GM12878 (cell line): ENCODE results near the gene VGLL4. TPM values are rescaled to one million over a fixed set of nuclear protein-coding genes. Genes with fewer than 3 reads are reported as not detected.

Experiments used
- ATAC-seq: fragments of 200-7000 bp; cut with Tn5 transposase; 3 replicates; pipeline ENCODE4 v1.9.1; 2020; ENCODE audit warnings: mild to moderate bottlenecking, moderate library complexity
- BruUV-seq: library from RNA; stranded (reverse); fragments of 400-500 nt; replicated peaks from 2 replicates; lab custom pipeline; 2021; lab: Mats Ljungman, UMichigan
- CTCF ChIA-PET: fragments of 300-600 bp; sonication (Branson Sonifier 250); formaldehyde crosslinking; extraction: SDS; loops from one replicate; lab custom pipeline; 2021; ENCODE audit warnings: inconsistent platforms; lab: Yijun Ruan, JAX
- POLR2A ChIA-PET: fragments of 350-600 bp; formaldehyde crosslinking; extraction: SDS; loops from one replicate; lab custom pipeline; 2021; ENCODE audit warnings: inconsistent platforms; lab: Charles Lee
- RAD21 ChIA-PET: fragments of 300-600 bp; sonication (Branson Sonifier 250); formaldehyde crosslinking; loops from one replicate; lab custom pipeline; 2023; ENCODE audit warnings: antibody characterized with exemption; ENCODE audit not compliant: unreplicated experiment; lab: Charles Lee
- SMC1A ChIA-PET: fragments of 300-600 bp; sonication (Branson Sonifier 250); formaldehyde crosslinking; loops from one replicate; lab custom pipeline; 2023; ENCODE audit not compliant: unreplicated experiment, uncharacterized antibody; lab: Charles Lee
- DNase-seq: peaks from one replicate; pipeline ENCODE4 v3.0.0-alpha.2; 2011; ENCODE audit warnings: low read depth, low spot score
- FAIRE-seq: peaks from 3 replicates; lab custom pipeline; 2011; peaks lifted over from hg19 to GRCh38; lab: Jason Lieb, UNC
- H2AFZ ChIP-seq: 2 replicates; pipeline ENCODE4 v1.6.0; 2011; ENCODE audit warnings: low read depth, low read length, control low read depth; ENCODE audit not compliant: control insufficient read depth
- H3K27ac ChIP-seq: 2 replicates; pipeline ENCODE4 v1.5.1; 2011; ENCODE audit warnings: control low read depth; ENCODE audit not compliant: control insufficient read depth, insufficient read depth
- H3K27me3 ChIP-seq, 2 experiments: replicated peaks in 1 of 2; 2 replicates each; pipeline versions ENCODE4 v1.6.0 to v1.6.1; 2011; ENCODE audit warnings: low read length in 1 of 2; ENCODE audit not compliant: control insufficient read depth in 2 of 2, insufficient read depth in 2 of 2
- H3K36me3 ChIP-seq, 2 experiments: 2 replicates each; pipeline ENCODE4 v1.5.1; 2011; ENCODE audit warnings: low read length in 1 of 2; ENCODE audit not compliant: control insufficient read depth in 2 of 2, insufficient read depth in 2 of 2
- H3K4me1 ChIP-seq: 2 replicates; pipeline ENCODE4 v1.6.1; 2011; ENCODE audit warnings: mild to moderate bottlenecking, low read length, moderate library complexity, mixed read lengths; ENCODE audit not compliant: control insufficient read depth, insufficient read depth
- H3K4me2 ChIP-seq: 2 replicates; pipeline ENCODE4 v1.6.0; 2011; ENCODE audit warnings: control low read depth; ENCODE audit not compliant: control insufficient read depth, insufficient read depth
- H3K4me3 ChIP-seq: fragments of 200-600 bp; sonication (generic); 2 replicates; pipeline ENCODE4 v1.5.1; 2016
- H3K79me2 ChIP-seq: 2 replicates; pipeline ENCODE4 v1.6.0; 2011; ENCODE audit warnings: low read length; ENCODE audit not compliant: control insufficient read depth, insufficient read depth
- H3K9ac ChIP-seq: 2 replicates; pipeline ENCODE4 v1.8.0; 2011; ENCODE audit warnings: low read length, control low read depth, mixed read lengths; ENCODE audit not compliant: control insufficient read depth, insufficient read depth
- H3K9me3 ChIP-seq: replicated peaks from 3 replicates; pipeline ENCODE4 v1.5.1; 2011; ENCODE audit warnings: mild to moderate bottlenecking, low read length; ENCODE audit not compliant: control insufficient read depth, insufficient read depth
- H4K20me1 ChIP-seq: 2 replicates; pipeline ENCODE4 v1.6.0; 2011; ENCODE audit not compliant: control insufficient read depth, insufficient read depth
- BCL3 ChIP-seq: IDR thresholded peaks from 2 replicates; pipeline ENCODE4 v1.6.1; 2011; ENCODE audit warnings: borderline replicate concordance, low read depth, mild to moderate bottlenecking, moderate library complexity, low read length; ENCODE audit not compliant: insufficient read depth, poor library complexity, severe bottlenecking
- CEBPB ChIP-seq, 2 experiments: fragments of 150-350 bp in 1 of 2; IDR thresholded peaks; 2 replicates each; pipeline ENCODE4 v1.6.1; 2012 to 2014; ENCODE audit warnings: low read depth in 2 of 2, low read length in 2 of 2, borderline replicate concordance in 1 of 2, inconsistent platforms in 1 of 2
- CUX1 ChIP-seq: IDR thresholded peaks from 2 replicates; pipeline ENCODE4 v1.6.1; 2012; ENCODE audit warnings: improper control_type of control experiment, low read depth, low read length; ENCODE audit not compliant: insufficient replicate concordance
- ELK1 ChIP-seq: IDR thresholded peaks from 2 replicates; pipeline ENCODE4 v1.6.1; 2012; ENCODE audit warnings: low read depth, low read length, improper control_type of control experiment
- KLF5 ChIP-seq: fragments of 450-650 bp; IDR thresholded peaks from 2 replicates; pipeline ENCODE4 v1.6.1; 2014; ENCODE audit warnings: mild to moderate bottlenecking; ENCODE audit not compliant: partially characterized antibody
- LARP7 ChIP-seq: fragments of 450-650 bp; IDR thresholded peaks from 2 replicates; pipeline ENCODE4 v1.6.1; 2017; ENCODE audit warnings: mild to moderate bottlenecking
- MEF2B ChIP-seq: fragments of 450-650 bp; IDR thresholded peaks from 2 replicates; pipeline ENCODE4 v1.6.1; 2018; ENCODE audit warnings: mild to moderate bottlenecking, moderate library complexity; ENCODE audit not compliant: partially characterized antibody, poor library complexity, severe bottlenecking
- POLR2A ChIP-seq: IDR thresholded peaks from 2 replicates; pipeline ENCODE4 v1.6.1; 2011; ENCODE audit warnings: low read depth, mild to moderate bottlenecking, low read length
- POLR2AphosphoS5 ChIP-seq: IDR thresholded peaks from 2 replicates; pipeline ENCODE4 v1.6.1; 2011; ENCODE audit warnings: mild to moderate bottlenecking, low read length, inconsistent platforms
- SP1 ChIP-seq: IDR thresholded peaks from one replicate; pipeline ENCODE4 v1.6.1; 2011; ENCODE audit warnings: low read depth, low read length
- TCF12 ChIP-seq: IDR thresholded peaks from 2 replicates; pipeline ENCODE4 v1.6.1; 2011; ENCODE audit warnings: low read depth, mild to moderate bottlenecking, low read length
- ZNF207 ChIP-seq: fragments of 450-650 bp; IDR thresholded peaks from 2 replicates; pipeline ENCODE4 v1.6.1; 2014; ENCODE audit warnings: antibody characterized with exemption, mild to moderate bottlenecking, borderline replicate concordance
- ZZZ3 ChIP-seq: IDR thresholded peaks from 2 replicates; pipeline ENCODE4 v1.6.1; 2011; ENCODE audit warnings: low read depth; ENCODE audit not compliant: control insufficient read depth, insufficient read length
- WGBS: methylation state at CpG from one replicate; pipeline ENCODE4 v1.1.6; 2016; ENCODE audit warnings: low lambda C conversion rate; ENCODE audit not compliant: insufficient replicate concordance, insufficient coverage; ENCODE audit errors: missing lambda C conversion rate; 5-methylcytosine and 5-hydroxymethylcytosine counted together
- in situ Hi-C: fragments of 300-500 bp; cut with MboI; formaldehyde crosslinking; loops from 9 replicates; pipeline ENCODE4 v1.14.3; 2018; ENCODE audit warnings: mixed read lengths
- intact Hi-C: fragments of 100-400 bp; cut with micrococcal nuclease; formaldehyde crosslinking; loops from one replicate; pipeline ENCODE4 v1.14.2; 2022; ENCODE audit not compliant: unreplicated experiment
- polyA plus RNA-seq, 11 experiments: library from polyadenylated mRNA; depleted of rRNA in 4 of 11; unstranded in 6 of 11; stranded (reverse) in 5 of 11; fragments of >200 nt; fragmentation: Nextera tagmentation in 4 of 11; fragmentation: Illumina TruSeq in 1 of 11; extraction: Ambion mirVana in 4 of 11; extraction: Trizol in 1 of 11; gene quantifications; 1 replicate in 1 of 11; 2 replicates in 10 of 11; pipeline versions ENCODE4 v1.2.1 to v1.2.3, GENCODE V29; 2011 to 2016; ENCODE audit warnings: inconsistent platforms in 2 of 11, missing spikeins in 2 of 11, low read depth in 1 of 11
- total RNA-seq, 4 experiments: library from RNA; depleted of rRNA in 3 of 4; stranded (reverse); fragments of >200 nt in 3 of 4; fragmentation: Illumina TruSeq in 1 of 4; extraction: Trizol in 1 of 4; gene quantifications; 2 replicates each; pipeline versions ENCODE4 v1.2.1 to v1.2.3, GENCODE V29; 2013 to 2021

The VGLL4 gene
- total and polyA plus RNA-seq, 10 of the 15 experiments (the other 5 are each of a cell fraction or from before 2014, with no cell fraction given): 0.44 to 38.1 (median 16.1) TPM

- no peaks in the 10 kb centered on the region; the same call in 2 of the 3 replicates for H3K9me3 ChIP-seq
- no peak for ATAC-seq
- SMC1A ChIA-PET: interaction anchor here (0.5 kb wide), 1 partner anchor 292 kb away, joined by 3 read pairs; no protein-coding TSS in a partner anchor
- RAD21 ChIA-PET: interaction anchor here (0.6 kb wide), 1 partner anchor 133 kb away, joined by 3 read pairs; no protein-coding TSS in a partner anchor
- TF ChIP-seq POLR2AphosphoS5 (no peak), CEBPB (IDR thresholded peaks at IDR 0.05; ENCODE audit: borderline replicate concordance in 1 of 2, low read depth in 2 of 2, low read length in 2 of 2) (no peak), SP1 (no peak), MEF2B (no peak), CUX1 (no peak), POLR2A (no peak), TCF12 (no peak), ELK1 (no peak), ZZZ3 (no peak), KLF5 (no peak), LARP7 (no peak), BCL3 (no peak), ZNF207 (no peak)
- TF ChIP-seq, all 136 proteins: peak for 0
- Histone ChIP-seq H3K27me3 (no peaks in the 10 kb centered on the region), H4K20me1 (no peaks in the 10 kb centered on the region), H3K27ac (no peak overlapping the region), H3K79me2 (no peaks in the 10 kb centered on the region), H3K9ac (no peak overlapping the region), H3K4me1 (no peaks in the 10 kb centered on the region), H3K4me2 (no peak overlapping the region), H3K36me3 (no peaks in the 10 kb centered on the region), H2AFZ (no peak overlapping the region), H3K4me3 (no peak overlapping the region)
- in situ Hi-C loops (no loop called here), intact Hi-C loops (no loop called here)
- ChIA-PET CTCF (interaction anchor here (0.5 kb wide), 1 partner anchor 21 kb away, joined by 4 read pairs; no protein-coding TSS in a partner anchor), POLR2A (no interaction called here)
- no TSS peak for BruUV-seq
- WGBS: 98% methylated on average over 14 of the region's 14 CpGs
- no peak for FAIRE-seq
- DNase-seq: no peak
These were observed 104.0 kb downstream of the VGLL4 start for GRCh38 chr3:11539677-11540076.
